Testis (tissue), 2 donors: ENCODE results near the gene ACACA.

ENCODE experiments used
- CTCF ChIP-seq, 3 experiments: fragments of 450-650 bp in 2 of 3; fragments of 200-600 bp in 1 of 3; sonication (generic) in 1 of 3; IDR thresholded peaks; one replicate each; pipeline ENCODE4 v1.5.1; 2016 to 2019; ENCODE audit warnings: antibody characterized with exemption in 3 of 3, mild to moderate bottlenecking in 2 of 3, moderate library complexity in 1 of 3
- POLR2A ChIP-seq: fragments of 450-650 bp; IDR thresholded peaks from one replicate; pipeline ENCODE4 v1.6.1; 2017; ENCODE audit warnings: antibody characterized with exemption, mild to moderate bottlenecking, moderate library complexity

GRCh38 chr17:37060094-37060493 lies 346.5 kb downstream of the ACACA start:
- no peak for TF ChIP-seq POLR2A
- TF ChIP-seq CTCF (IDR thresholded peaks at IDR 0.05): no peak
